AG04450 (cell line): ENCODE results near the gene SPAG16. TPM values are rescaled to one million over a fixed set of nuclear protein-coding genes. Genes with fewer than 3 reads are reported as not detected.

Source experiments
- CTCF ChIA-PET: fragments of 300-600, 350-600 bp; formaldehyde crosslinking; extraction: SDS; loops from one replicate; lab custom pipeline; 2022; ENCODE audit warnings: antibody characterized with exemption, inconsistent platforms; lab: Charles Lee
- POLR2A ChIA-PET: fragments of 350-600 bp; formaldehyde crosslinking; extraction: SDS; loops from one replicate; lab custom pipeline; 2021; ENCODE audit warnings: antibody characterized with exemption, inconsistent platforms; lab: Yijun Ruan, JAX
- DNase-seq: peaks from one replicate; pipeline ENCODE4 v3.0.0-alpha.2; 2011; ENCODE audit warnings: low read depth, low spot score
- H3K27ac ChIP-seq: one replicate; pipeline ENCODE4 v1.5.1; 2012; ENCODE audit warnings: low read depth, low read length, control low read depth
- H3K27me3 ChIP-seq: one replicate; pipeline ENCODE4 v1.6.0; 2012; ENCODE audit warnings: low read length; ENCODE audit not compliant: control insufficient read depth, insufficient read depth
- H3K4me3 ChIP-seq: 2 replicates; pipeline ENCODE4 v1.5.1; 2011; ENCODE audit warnings: mild to moderate bottlenecking, low read depth, low read length, control low read depth
- H3K9me3 ChIP-seq: 2 replicates; pipeline ENCODE4 v1.5.1; 2012; ENCODE audit warnings: low read length; ENCODE audit not compliant: control insufficient read depth, insufficient read depth
- polyA plus RNA-seq: library from polyadenylated mRNA; depleted of rRNA; stranded (reverse); fragments of >200 nt; gene quantifications from 2 replicates; pipeline ENCODE4 v1.2.3, GENCODE V29; 2011
- TF ChIP-seq, protein P1 (sequence below): IDR thresholded peaks from 2 replicates; pipeline ENCODE4 v1.5.1; 2011; ENCODE audit warnings: low read depth, low read length, control low read depth, inconsistent platforms

SPAG16 gene
- polyA plus RNA-seq, 1 experiment: 28.1 TPM

DNA sequence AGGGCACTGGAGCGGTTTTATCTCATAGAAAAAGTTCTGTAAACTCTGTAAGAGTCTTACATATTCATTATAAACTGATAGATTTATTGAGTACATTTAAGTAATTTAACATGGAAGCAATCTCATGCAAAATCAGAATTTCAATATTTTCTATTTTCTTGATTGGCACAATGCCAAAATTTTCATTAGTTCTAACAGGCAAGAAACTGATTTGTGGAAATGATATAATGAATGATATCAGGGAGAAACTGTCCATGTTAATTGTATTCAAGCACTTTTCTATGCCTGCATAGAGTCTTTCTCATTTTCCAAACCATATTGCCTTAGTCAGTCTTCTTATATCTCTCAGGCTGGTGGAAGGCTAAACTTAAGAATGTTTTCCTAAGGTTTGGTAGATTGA, 23.0 kb upstream of the SPAG16 start:
- H3K4me3 ChIP-seq: no peak overlapping the region
- H3K27me3 ChIP-seq: no peaks in the 10 kb centered on the region
- TF ChIP-seq, protein P1, sequence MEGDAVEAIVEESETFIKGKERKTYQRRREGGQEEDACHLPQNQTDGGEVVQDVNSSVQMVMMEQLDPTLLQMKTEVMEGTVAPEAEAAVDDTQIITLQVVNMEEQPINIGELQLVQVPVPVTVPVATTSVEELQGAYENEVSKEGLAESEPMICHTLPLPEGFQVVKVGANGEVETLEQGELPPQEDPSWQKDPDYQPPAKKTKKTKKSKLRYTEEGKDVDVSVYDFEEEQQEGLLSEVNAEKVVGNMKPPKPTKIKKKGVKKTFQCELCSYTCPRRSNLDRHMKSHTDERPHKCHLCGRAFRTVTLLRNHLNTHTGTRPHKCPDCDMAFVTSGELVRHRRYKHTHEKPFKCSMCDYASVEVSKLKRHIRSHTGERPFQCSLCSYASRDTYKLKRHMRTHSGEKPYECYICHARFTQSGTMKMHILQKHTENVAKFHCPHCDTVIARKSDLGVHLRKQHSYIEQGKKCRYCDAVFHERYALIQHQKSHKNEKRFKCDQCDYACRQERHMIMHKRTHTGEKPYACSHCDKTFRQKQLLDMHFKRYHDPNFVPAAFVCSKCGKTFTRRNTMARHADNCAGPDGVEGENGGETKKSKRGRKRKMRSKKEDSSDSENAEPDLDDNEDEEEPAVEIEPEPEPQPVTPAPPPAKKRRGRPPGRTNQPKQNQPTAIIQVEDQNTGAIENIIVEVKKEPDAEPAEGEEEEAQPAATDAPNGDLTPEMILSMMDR: no peak
- ChIA-PET POLR2A (no interaction called here), CTCF (no interaction called here)
- H3K9me3 ChIP-seq: no peaks in the 10 kb centered on the region
- H3K27ac ChIP-seq: no peak overlapping the region
- DNase-seq: no peak

GRCh38 chr2:213261715-213262114, 22.5 kb upstream of the SPAG16 start:
- TF ChIP-seq, protein P1: no peak
- H3K27ac ChIP-seq: no peak overlapping the region
- H3K4me3 ChIP-seq: no peak overlapping the region
- POLR2A ChIA-PET: no interaction called here
- H3K9me3 ChIP-seq: no peaks in the 10 kb centered on the region
- CTCF ChIA-PET: no interaction called here
- DNase-seq: no peak
- no peaks in the 10 kb centered on the region for H3K27me3 ChIP-seq

DNA sequence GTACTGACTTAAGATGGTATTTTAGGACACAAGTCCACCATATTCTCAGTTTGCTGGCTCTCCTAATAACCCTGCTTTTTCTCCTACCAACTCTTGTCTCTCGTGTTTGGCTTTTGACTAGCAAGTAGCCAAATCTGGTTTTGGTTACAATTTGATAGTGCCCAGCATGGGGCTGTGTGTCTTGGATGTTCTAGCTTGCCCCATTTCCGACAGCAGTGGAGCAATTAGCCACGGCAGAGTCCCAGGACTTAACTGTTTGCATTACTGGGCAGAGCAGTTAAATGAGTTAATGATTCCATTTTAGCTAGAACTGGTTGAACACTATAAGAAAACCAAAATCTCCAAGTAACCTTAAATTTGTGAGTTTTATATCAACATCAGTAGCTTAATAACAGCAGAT, 18.6 kb upstream of the SPAG16 start:
- TF ChIP-seq, protein P1: no peak

GRCh38 chr2:213266421-213266820, 17.8 kb upstream of the SPAG16 start:
- H3K9me3 ChIP-seq: no peaks in the 10 kb centered on the region
- DNase-seq: no peak
- TF ChIP-seq, protein P1: no peak
- no peak overlapping the region for H3K27ac ChIP-seq
- ChIA-PET POLR2A (no interaction called here), CTCF (no interaction called here)
- H3K4me3 ChIP-seq: no peak overlapping the region
- no peaks in the 10 kb centered on the region for H3K27me3 ChIP-seq

More for the DNA sequence above, 18.6 kb upstream of the SPAG16 start:
- Histone ChIP-seq H3K4me3 (no peak overlapping the region), H3K27ac (no peak overlapping the region), H3K9me3 (no peaks in the 10 kb centered on the region), H3K27me3 (no peaks in the 10 kb centered on the region)
- no peak for DNase-seq
- CTCF ChIA-PET: no interaction called here
- POLR2A ChIA-PET: no interaction called here

- no peak for DNase-seq
- ChIA-PET POLR2A (no interaction called here), CTCF (no interaction called here)
These were observed 12.3 kb upstream of the SPAG16 start for GRCh38 chr2:213271947-213272346.

More at GRCh38 chr2:213271947-213272346, 12.3 kb upstream of the SPAG16 start:
- TF ChIP-seq, protein P1: no peak
- H3K27me3 ChIP-seq: no peaks in the 10 kb centered on the region
- H3K4me3 ChIP-seq: no peak overlapping the region
- H3K9me3 ChIP-seq: no peaks in the 10 kb centered on the region
- H3K27ac ChIP-seq: no peak overlapping the region
